T47D (cell line): ENCODE results near the gene NDUFAF3.
"Not testable (repeated sequence)": the region's sequence is repeated elsewhere in the genome, so short reads cannot be mapped to it uniquely, and the experiment has no call there.

Experiments used
- DNase-seq, 2 experiments: peaks; one replicate each; pipeline versions ENCODE4 v3.0.0 to v3.0.0-alpha.2; 2011 to 2012; ENCODE audit warnings: low read depth in 1 of 2, low spot score in 1 of 2
- JUND ChIP-seq: IDR thresholded peaks from 2 replicates; pipeline ENCODE4 v1.6.1; 2012; ENCODE audit warnings: low read depth
- in situ Hi-C: cut with HindIII; loops from 2 replicates; pipeline ENCODE4 v1.10.0; 2016; ENCODE audit warnings: low sequenced_read_pairs, low pct_unique_long_range_greater_than_20kb

NDUFAF3 gene

DNA sequence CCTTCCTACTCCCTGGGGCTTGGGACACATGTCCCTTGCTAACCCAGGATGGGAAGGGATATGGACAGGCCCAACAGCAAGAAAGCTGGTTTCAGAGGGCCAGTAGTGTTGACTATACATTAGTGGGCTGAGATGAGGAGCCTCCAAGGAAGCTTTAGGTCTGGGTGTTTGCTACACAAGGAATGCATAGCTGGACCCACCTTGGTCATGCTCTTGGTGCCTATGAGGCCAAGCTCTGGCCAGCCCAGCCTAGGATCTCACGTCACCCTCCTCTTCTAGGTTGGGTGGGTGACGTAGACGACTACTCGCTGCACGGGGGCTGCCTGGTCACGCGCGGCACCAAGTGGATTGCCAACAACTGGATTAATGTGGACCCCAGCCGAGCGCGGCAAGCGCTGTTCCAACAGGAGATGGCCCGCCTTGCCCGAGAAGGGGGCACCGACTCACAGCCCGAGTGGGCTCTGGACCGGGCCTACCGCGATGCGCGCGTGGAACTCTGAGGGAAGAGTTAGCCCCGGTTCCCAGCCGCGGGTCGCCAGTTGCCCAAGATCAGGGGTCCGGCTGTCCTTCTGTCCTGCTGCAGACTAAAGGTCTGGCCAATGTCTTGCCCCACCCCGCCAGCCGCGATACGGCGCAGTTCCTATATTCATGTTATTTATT is 15.4 kb upstream of the NDUFAF3 start:
- in situ Hi-C loops: no loop called here
- no peak for TF ChIP-seq JUND
- DNase-seq: no peak

DNA sequence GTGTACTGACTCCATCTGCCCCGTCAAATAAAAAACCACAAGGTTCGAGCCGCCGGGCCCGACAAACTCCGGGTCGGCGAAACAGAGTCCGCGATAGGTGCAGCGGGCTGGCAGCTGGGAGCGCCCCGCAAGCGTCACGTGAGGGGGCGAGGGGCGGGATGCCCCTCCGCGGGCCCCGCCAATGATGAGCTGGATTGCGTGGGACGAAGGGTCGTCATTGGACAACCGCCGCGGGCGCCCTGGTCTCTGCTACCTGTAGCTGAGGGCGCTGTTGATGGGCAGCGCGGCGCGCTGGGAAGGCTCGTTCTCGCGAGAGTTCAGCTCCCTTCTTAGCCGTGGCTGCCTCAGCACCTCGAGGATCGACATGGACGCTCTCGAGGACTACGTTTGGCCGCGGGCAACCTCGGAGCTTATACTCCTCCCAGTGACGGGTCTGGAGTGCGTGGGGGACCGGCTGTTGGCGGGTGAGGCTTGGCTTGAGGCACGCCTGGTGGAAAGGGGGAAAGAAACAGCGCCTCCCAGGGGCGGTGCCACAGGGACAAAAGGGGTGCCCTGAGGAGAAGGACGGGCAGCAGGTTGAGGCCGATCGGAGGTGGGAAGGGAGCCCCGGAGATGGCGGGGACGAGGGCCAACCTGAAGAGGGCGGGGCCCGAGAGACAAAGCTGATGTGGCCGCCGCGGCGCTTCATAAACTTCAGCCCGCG is 14.7 kb upstream of the NDUFAF3 start, which contains the start of gene WDR6:
WDR6 (plus strand) TSS at position 324 of the 703 bp plus-strand sequence; CDS start at position 365, 41 bp downstream.
- TF ChIP-seq JUND: no peak; the same call in 1 of the 2 replicates
- DNase-seq: peak; percentile 87 to 97
- in situ Hi-C loops: no loop called here

DNA sequence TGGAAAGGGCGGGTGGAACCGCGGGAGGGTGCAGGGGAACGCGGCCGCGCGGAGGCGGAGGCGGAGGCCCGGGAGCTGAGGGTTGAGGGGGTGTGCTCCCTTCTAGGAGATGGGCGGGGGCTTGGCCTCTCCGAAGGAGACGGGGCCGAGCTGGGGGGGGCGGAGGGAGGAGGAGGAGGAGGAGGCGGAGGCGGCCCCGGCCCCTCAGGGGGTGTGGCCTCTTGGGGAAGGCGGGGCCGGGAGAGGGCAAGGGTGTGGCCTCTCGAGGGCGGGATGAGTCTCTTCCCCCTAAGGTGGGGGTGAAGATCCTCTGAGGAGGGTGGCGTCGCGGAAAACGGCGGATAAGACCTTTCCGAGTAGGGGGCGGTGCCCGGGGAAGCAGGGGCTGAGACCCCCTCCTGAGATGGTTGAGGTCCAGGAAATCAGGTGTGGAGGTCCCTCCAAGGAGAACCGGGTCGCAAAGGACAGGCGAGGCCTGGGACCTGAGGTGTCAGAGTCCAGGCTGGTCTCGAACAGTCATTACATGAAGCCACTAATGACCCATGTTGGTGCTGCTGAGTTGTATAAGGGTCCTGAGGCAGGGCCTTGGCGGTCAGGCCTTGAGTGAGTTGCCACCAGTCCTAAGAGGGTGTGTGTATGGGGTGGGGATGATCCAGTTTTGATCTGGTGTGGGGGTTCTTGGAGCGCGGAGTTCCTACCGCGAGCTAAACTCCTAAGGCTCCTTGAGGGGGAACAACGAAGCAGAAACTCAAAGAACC is 14.0 kb upstream of the NDUFAF3 start:
- in situ Hi-C loops: no loop called here
- DNase-seq: peak; percentile 55 to 96
- TF ChIP-seq JUND: no peak

DNA sequence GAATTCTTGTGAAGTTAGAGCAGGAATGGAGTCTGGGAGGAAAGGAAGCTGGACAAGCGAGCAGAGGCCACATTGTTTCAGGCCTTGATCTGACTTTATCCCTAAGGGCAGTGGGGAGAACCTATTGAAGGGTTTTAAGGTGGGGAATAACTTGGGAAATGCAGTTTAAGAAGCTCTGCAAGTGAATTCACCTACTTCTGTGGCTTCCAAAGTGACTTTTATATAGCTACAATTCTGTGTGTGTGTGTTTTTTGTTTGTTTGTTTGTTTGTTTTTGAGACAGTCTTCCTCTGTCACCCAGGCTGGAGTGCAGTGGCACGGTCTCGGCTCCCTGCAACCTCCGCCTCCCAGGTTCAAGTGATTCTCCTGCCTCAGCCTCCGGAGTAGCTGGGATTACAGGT is 13.3 kb upstream of the NDUFAF3 start:
- in situ Hi-C loops, DNase-seq: not testable (repeated sequence)

DNA sequence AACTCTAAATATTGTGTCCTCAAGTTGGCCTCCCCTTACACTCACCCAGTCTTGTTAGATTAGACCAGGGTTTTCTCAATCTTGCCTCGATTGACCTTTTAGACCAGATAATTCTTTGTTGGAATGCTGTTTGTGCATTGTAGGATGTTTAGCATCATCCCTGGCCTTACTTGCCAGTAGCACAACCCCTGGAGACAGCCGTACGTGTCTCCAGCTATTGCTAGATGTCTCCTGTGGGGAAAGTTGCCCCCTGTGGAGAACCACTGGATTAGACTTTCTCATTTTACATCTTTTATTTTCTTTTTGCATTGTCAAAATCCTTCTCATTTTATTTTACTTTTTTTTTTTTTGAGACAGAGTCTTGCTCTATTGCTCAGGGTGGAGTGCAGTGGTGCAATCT is 12.5 kb upstream of the NDUFAF3 start:
- in situ Hi-C loops: no loop called here
- DNase-seq: no peak
- TF ChIP-seq JUND: no peak

DNA sequence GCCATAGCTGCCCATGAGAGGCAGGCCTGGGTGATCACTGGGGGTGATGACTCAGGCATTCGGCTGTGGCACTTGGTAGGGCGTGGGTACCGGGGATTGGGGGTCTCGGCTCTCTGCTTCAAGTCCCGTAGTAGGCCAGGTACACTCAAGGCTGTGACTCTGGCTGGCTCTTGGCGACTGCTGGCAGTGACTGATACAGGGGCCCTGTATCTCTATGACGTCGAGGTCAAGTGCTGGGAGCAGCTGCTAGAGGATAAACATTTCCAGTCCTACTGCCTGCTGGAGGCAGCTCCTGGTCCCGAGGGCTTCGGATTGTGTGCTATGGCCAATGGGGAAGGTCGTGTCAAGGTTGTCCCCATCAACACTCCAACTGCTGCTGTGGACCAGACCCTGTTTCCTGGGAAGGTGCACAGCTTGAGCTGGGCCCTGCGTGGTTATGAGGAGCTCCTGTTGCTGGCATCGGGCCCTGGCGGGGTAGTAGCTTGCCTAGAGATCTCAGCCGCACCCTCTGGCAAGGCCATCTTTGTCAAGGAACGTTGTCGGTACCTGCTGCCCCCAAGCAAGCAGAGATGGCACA is 9.4 kb upstream of the NDUFAF3 start:
- TF ChIP-seq JUND: no peak
- no peak for DNase-seq
- in situ Hi-C loops: no loop called here

DNA sequence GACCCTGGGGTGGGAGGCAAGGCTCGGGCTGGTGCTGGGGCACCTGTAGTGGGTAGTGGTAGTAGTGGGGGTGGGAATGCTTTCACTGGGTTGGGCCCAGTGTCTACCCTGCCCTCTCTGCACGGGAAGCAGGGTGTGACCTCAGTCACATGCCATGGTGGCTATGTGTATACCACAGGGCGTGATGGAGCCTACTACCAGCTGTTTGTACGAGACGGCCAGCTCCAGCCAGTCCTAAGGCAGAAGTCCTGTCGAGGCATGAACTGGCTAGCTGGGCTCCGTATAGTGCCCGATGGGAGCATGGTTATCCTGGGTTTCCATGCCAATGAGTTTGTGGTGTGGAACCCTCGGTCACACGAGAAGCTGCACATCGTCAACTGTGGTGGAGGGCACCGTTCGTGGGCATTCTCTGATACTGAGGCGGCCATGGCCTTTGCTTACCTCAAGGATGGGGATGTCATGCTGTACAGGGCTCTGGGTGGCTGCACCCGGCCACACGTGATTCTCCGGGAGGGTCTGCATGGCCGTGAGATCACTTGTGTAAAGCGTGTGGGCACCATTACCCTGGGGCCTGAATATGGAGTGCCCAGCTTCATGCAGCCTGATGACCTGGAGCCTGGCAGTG is 8.7 kb upstream of the NDUFAF3 start:
- in situ Hi-C loops: no loop called here
- no peak for TF ChIP-seq JUND
- no peak for DNase-seq

DNA sequence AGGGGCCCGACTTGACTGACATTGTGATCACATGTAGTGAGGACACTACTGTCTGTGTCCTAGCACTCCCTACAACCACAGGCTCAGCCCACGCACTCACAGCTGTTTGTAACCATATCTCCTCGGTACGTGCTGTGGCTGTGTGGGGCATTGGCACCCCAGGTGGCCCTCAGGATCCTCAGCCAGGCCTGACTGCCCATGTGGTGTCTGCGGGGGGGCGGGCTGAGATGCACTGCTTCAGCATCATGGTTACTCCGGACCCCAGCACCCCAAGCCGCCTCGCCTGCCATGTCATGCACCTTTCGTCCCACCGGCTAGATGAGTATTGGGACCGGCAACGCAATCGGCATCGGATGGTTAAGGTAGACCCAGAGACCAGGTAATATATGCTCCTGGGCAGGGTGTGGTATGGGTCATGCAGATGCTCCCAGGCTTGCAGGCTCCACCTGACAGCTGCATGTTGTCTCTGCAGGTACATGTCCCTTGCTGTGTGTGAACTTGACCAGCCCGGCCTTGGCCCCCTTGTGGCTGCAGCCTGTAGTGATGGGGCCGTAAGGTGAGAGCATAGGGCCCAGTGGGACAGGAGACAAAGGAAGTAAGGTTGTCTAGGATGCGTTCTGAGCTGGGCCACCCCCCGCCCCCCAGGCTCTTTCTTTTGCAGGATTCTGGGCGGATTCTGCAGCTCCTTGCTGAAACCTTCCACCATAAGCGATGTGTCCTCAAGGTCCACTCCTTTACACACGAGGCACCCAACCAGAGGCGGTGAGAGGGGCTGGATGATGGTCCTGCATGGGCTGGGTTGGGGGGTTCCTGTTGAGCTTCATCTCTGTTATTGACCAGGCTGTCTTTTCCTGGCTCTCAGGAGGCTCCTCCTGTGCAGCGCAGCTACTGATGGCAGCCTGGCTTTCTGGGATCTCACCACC is 7.9 kb upstream of the NDUFAF3 start:
- DNase-seq: peak in 1 of 2 experiments; percentile 79
- in situ Hi-C loops: no loop called here
- no peak for TF ChIP-seq JUND

DNA sequence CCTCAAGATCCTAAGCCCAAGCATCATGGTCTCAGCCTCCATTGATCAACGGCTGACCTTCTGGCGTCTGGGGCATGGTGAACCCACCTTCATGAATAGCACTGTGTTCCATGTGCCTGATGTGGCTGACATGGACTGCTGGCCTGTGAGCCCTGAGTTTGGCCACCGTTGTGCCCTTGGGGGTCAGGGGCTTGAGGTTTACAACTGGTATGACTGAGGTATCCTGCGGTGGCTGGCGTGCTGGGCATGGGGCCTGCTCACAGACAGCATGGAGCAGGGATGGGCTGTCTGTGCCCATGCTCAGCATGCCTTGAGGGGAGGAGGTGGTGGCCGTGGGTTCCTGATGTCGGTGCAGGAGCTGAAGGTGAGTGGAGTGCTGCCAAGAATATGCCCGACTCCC is 6.8 kb upstream of the NDUFAF3 start:
- in situ Hi-C loops: no loop called here
- DNase-seq: no peak
- TF ChIP-seq JUND: no peak

DNA sequence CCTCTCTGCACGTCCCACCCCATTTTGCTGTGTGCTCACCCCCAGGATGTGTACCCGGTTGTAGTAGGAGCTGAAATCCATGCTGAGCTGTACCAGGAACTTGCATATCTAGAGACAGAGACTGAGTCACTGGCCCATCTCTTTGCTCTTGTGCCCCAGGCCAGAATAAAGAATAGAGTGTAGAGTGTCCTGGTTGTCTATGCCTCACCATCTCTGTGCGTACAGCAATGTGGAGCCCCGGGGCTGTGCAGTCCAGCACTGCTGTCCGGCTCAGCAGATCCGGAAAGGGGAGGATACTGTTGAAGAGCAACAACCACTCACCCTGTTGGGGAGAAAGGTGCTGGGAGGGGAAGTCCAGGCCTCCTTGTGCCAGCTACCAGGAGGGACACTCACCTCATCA is 6.2 kb upstream of the NDUFAF3 start:
- peak in 1 of 2 experiments; percentile 35 for DNase-seq
- no peak for TF ChIP-seq JUND
- in situ Hi-C loops: no loop called here

DNA sequence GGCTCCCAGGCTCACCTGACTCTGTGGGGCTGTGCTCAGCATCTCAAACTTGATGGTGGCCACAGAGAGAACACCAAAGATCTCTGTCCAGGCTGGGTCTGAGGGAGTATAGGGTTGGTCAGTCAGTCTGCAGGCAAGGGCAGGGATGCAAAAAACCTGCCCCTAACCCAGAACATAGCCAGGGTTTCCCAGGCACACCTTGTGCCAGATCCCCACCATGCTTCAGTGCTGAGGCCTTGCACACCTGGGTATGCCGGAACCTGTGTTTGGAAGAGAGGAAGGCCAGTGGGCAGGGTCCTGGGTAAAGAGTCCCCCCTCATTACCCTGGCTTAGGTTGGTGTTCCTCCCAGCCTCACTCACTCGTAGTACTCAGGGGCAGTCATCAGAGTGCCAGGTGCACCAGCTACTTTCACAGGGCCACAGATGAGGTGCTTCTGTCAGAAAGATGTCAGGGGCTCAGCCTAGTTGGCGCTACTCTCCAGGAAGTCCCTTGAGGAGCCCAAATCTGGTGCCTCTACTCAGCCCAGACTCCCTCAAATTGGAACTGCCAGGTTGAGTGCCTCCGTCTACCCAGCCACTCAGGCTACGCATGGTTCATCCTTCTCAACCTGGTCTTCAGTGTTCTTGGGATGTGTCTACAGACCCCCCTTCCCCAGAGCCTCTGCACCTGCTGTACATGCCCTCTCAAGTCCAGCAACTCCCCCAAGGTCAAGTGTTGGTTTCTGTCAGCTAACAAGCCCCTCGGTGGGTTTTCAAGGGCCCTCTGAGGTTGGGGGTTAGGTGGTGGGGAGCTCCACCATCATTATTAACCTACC is 5.3 kb upstream of the NDUFAF3 start:
- in situ Hi-C loops: no loop called here
- DNase-seq: no peak
- no peak for TF ChIP-seq JUND
